Hematopoietic multipotent progenitor cell treated with erythropoietin and hydrocortisone succinate and interleukin-3 and kit ligand, for 15 days (in vitro differentiated cells): Measurements from ENCODE around the gene TRAPPC11.

Source experiments
- DNase-seq: peaks from one replicate; pipeline ENCODE4 v3.0.0-alpha.2; 2015; ENCODE audit warnings: low spot score

The TRAPPC11 gene

DNA sequence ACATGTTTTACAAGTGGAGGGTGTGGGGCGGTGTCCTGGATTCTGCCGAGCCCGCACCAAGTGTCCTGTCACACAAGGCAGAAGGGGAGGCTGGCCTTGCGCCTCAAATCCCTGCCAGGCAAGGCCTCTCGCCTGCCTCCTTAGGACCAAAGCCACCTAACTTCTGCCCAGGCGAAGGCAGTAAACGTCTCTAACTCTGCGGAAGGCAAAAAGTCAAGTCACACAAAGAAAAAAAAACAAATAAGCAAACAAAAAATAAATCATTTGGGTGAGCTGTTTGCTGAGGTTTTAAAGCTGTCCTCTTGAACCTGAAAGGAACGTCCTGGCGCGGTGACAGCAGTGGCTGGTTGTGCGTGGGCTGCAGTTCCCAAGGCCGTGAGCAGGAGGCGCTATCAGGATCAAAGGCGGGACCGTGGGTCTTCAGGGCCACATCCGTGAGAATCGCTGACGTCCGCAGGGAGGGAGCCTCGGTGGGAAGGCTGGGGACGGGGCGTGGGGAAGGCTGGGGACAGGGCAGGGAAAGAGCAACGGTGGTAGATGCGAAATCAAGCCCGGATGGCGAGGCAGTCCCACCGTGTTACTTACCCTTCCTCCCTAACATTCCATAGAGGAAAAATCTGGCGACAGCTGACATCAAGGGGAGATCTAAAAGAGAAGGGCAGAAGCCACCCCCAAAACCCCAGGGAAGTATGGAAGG lies 99.1 kb downstream of the TRAPPC11 start:
- no peak for DNase-seq

DNA sequence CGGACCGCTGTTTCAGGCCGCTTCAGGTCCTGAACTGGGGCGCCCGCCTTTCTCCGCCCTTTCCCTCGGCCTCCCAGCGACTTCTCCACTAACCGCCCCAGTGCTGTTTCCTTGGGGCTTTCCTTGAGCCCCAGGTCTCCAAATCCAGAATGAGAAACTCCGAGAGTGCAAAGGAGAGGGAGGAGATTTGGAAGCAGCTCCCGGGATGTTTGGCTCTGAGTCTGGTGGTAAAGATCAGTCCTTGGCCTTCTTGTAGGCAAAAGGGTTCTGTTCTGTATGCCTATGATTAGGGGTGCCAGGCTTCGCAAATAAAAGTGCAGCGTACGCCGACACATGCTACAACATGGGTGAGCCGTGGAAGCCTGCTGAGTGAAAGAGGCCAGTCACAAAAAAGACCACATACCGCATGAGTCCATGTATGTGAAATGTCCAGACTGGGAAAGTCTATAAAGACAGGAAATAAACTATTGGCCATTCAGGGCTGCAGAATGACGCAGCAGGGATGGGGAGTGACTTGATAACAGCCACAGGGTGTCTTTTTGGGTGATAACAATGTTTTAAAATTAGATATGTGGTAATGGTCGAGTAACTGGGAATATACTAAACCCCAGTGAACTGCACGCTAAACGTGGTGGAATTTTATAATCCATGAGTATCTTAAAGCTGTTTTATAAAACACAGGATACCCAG lies 99.8 kb downstream of the TRAPPC11 start:
- no peak for DNase-seq

DNA sequence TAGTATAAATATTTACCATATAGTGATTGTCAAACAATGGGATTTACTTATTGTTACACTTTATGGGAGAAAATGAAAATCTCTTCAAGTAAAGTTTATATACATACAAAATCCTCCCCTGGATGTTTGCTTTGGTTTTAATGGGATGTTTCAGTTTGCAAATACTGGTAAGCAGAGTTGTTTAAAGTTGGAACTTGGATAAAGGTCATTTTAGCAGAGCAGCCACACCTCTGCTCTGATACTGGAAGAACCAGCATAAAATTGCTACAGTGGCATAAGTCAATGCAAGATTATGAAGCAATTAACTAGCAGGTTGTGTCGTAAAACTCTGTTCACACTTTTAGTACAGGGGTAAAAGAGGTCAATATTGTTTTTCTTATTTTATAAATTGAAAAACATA lies 101.2 kb downstream of the TRAPPC11 start:
- DNase-seq, result no peak
